IMR-90 (cell line): Measurements from ENCODE around the gene ERAS. TPM values are rescaled to one million over a fixed set of nuclear protein-coding genes. Genes with fewer than 3 reads are reported as not detected.

Experiments
- ATAC-seq: fragments of 200-7000 bp; cut with Tn5 transposase; 2 replicates; pipeline ENCODE4 v1.9.1; 2020; ENCODE audit warnings: low read depth, mild to moderate bottlenecking, moderate library complexity
- BruUV-seq: library from RNA; stranded (reverse); fragments of 400-500 nt; replicated peaks from 2 replicates; lab custom pipeline; 2021; lab: Mats Ljungman, UMichigan
- CTCF ChIA-PET: fragments of 300-600 bp; formaldehyde crosslinking; extraction: SDS; loops from one replicate; lab custom pipeline; 2021; ENCODE audit warnings: antibody characterized with exemption; lab: Yijun Ruan, JAX
- POLR2A ChIA-PET: fragments of 300-600 bp; sonication (Branson Sonifier 250); formaldehyde crosslinking; loops from one replicate; lab custom pipeline; 2022; ENCODE audit warnings: antibody characterized with exemption; ENCODE audit not compliant: unreplicated experiment; lab: Charles Lee
- DNase-seq: peaks from one replicate; pipeline ENCODE4 v3.0.0; 2013
- H2AFZ ChIP-seq: replicated peaks from 2 replicates; pipeline ENCODE3; 2013; ENCODE audit warnings: low read length, mild to moderate bottlenecking; ENCODE audit not compliant: poor library complexity
- H2AK5ac ChIP-seq: 2 replicates; pipeline ENCODE4 v1.6.1; 2013; ENCODE audit warnings: low read depth, low read length, inconsistent platforms
- H2AK9ac ChIP-seq: replicated peaks from 2 replicates; pipeline ENCODE3; 2013; ENCODE audit warnings: mild to moderate bottlenecking, low read depth, low read length, moderate library complexity; ENCODE audit not compliant: poor library complexity
- H2BK120ac ChIP-seq: 2 replicates; pipeline ENCODE4 v1.6.1; 2013; ENCODE audit warnings: low read depth, low read length, inconsistent platforms
- H2BK15ac ChIP-seq: 3 replicates; pipeline ENCODE4 v1.6.1; 2013; ENCODE audit warnings: low read depth, low read length, inconsistent platforms
- H2BK20ac ChIP-seq: 2 replicates; pipeline ENCODE4 v1.6.1; 2013; ENCODE audit warnings: low read depth, mild to moderate bottlenecking, inconsistent platforms, low read length, moderate library complexity
- H2BK5ac ChIP-seq: 2 replicates; pipeline ENCODE4 v1.6.1; 2013; ENCODE audit warnings: mild to moderate bottlenecking, low read depth, low read length, inconsistent platforms; ENCODE audit not compliant: poor library complexity, severe bottlenecking
- H3K14ac ChIP-seq: replicated peaks from 2 replicates; pipeline ENCODE4 v1.6.1; 2013; ENCODE audit warnings: low read depth, low read length, inconsistent platforms
- H3K18ac ChIP-seq: 2 replicates; pipeline ENCODE4 v1.6.1; 2013; ENCODE audit warnings: low read depth, low read length, control low read depth
- H3K23ac ChIP-seq: 2 replicates; pipeline ENCODE4 v1.6.1; 2013; ENCODE audit warnings: low read depth, low read length, inconsistent platforms
- H3K27ac ChIP-seq: 2 replicates; pipeline ENCODE4 v1.5.1; 2013; ENCODE audit warnings: mild to moderate bottlenecking, control low read depth, low read length; ENCODE audit not compliant: insufficient read depth
- H3K27me3 ChIP-seq: 2 replicates; pipeline ENCODE4 v1.6.1; 2013; ENCODE audit warnings: low read length; ENCODE audit not compliant: control insufficient read depth, insufficient read depth
- H3K36me3 ChIP-seq: 2 replicates; pipeline ENCODE4 v1.6.1; 2013; ENCODE audit warnings: low read length, mixed read lengths; ENCODE audit not compliant: control insufficient read depth, insufficient read depth
- H3K4ac ChIP-seq: 2 replicates; pipeline ENCODE4 v1.6.1; 2013; ENCODE audit warnings: low read depth, low read length, inconsistent platforms
- H3K4me1 ChIP-seq: 2 replicates; pipeline ENCODE4 v1.6.1; 2013; ENCODE audit warnings: low read length, mixed read lengths; ENCODE audit not compliant: control insufficient read depth, insufficient read depth
- H3K4me2 ChIP-seq: 2 replicates; pipeline ENCODE4 v1.6.1; 2013; ENCODE audit warnings: low read depth, mild to moderate bottlenecking, control low read depth, low read length, moderate library complexity
- H3K4me3 ChIP-seq: 2 replicates; pipeline ENCODE4 v1.5.1; 2013; ENCODE audit warnings: low read depth, mild to moderate bottlenecking, control low read depth, low read length, moderate library complexity; ENCODE audit not compliant: insufficient read depth
- H3K56ac ChIP-seq: 2 replicates; pipeline ENCODE4 v1.6.1; 2013; ENCODE audit warnings: low read length, inconsistent platforms; ENCODE audit not compliant: insufficient read depth; ENCODE audit errors: extremely low read depth
- H3K79me1 ChIP-seq, 2 experiments: 2 replicates each; pipeline ENCODE4 v1.6.1; 2013; ENCODE audit warnings: low read length in 2 of 2, inconsistent platforms in 1 of 2, low read depth in 1 of 2
- H3K9ac ChIP-seq: 2 replicates; pipeline ENCODE4 v1.6.1; 2013; ENCODE audit warnings: low read depth, low read length, control low read depth
- H3K9me1 ChIP-seq: 2 replicates; pipeline ENCODE4 v1.6.1; 2013; ENCODE audit warnings: low read length, inconsistent platforms; ENCODE audit not compliant: insufficient read depth
- H3K9me3 ChIP-seq: 2 replicates; pipeline ENCODE4 v1.6.1; 2013; ENCODE audit warnings: low read length; ENCODE audit not compliant: control insufficient read depth, insufficient read depth
- H4K20me1 ChIP-seq: 2 replicates; pipeline ENCODE4 v1.6.1; 2013; ENCODE audit warnings: low read length, inconsistent platforms; ENCODE audit not compliant: insufficient read depth
- H4K5ac ChIP-seq: 2 replicates; pipeline ENCODE4 v1.6.1; 2013; ENCODE audit warnings: mild to moderate bottlenecking, low read depth, low read length, control low read depth
- H4K8ac ChIP-seq, 2 experiments: 2 replicates each; pipeline ENCODE4 v1.6.1; 2013; ENCODE audit warnings: low read depth in 2 of 2, low read length in 2 of 2, control low read depth in 1 of 2, inconsistent platforms in 1 of 2
- H4K91ac ChIP-seq: 2 replicates; pipeline ENCODE4 v1.6.1; 2013; ENCODE audit warnings: low read depth, low read length, inconsistent platforms; ENCODE audit not compliant: insufficient read depth
- BHLHE40 ChIP-seq: fragments of 150-350 bp; IDR thresholded peaks from 2 replicates; pipeline ENCODE4 v1.6.1; 2016; ENCODE audit warnings: mild to moderate bottlenecking, low read depth, low read length
- CEBPB ChIP-seq: IDR thresholded peaks from 2 replicates; pipeline ENCODE4 v1.6.1; 2012; ENCODE audit warnings: low read depth, low read length, improper control_type of control experiment
- CHD1 ChIP-seq: IDR thresholded peaks from 2 replicates; pipeline ENCODE4 v1.6.1; 2012; ENCODE audit warnings: low read depth, low read length, improper control_type of control experiment
- CTCF ChIP-seq: conservative IDR thresholded peaks from 2 replicates; pipeline ENCODE4 v1.5.1; 2012; ENCODE audit warnings: mild to moderate bottlenecking, low read depth, low read length, improper control_type of control experiment
- FOS ChIP-seq: fragments of 150-350 bp; IDR thresholded peaks from 2 replicates; pipeline ENCODE4 v1.6.1; 2016; ENCODE audit warnings: low read depth, low read length
- MAFK ChIP-seq: IDR thresholded peaks from 2 replicates; pipeline ENCODE4 v1.6.1; 2012; ENCODE audit warnings: low read depth, low read length, improper control_type of control experiment
- MAZ ChIP-seq: IDR thresholded peaks from 2 replicates; pipeline ENCODE4 v1.6.1; 2012; ENCODE audit warnings: low read depth, mild to moderate bottlenecking, low read length, improper control_type of control experiment, moderate library complexity, borderline replicate concordance
- MXI1 ChIP-seq: IDR thresholded peaks from 2 replicates; pipeline ENCODE4 v1.6.1; 2012; ENCODE audit warnings: low read depth, mild to moderate bottlenecking, low read length, moderate library complexity, borderline replicate concordance
- NFE2L2 ChIP-seq: fragments of 150-350 bp; IDR thresholded peaks from 2 replicates; pipeline ENCODE4 v1.6.1; 2016; ENCODE audit warnings: low read depth, mild to moderate bottlenecking, low read length
- POLR2A ChIP-seq: IDR thresholded peaks from 2 replicates; pipeline ENCODE4 v1.6.1; 2012; ENCODE audit warnings: mild to moderate bottlenecking, low read depth, low read length
- RAD21 ChIP-seq: IDR thresholded peaks from 2 replicates; pipeline ENCODE4 v1.6.1; 2012; ENCODE audit warnings: low read length, improper control_type of control experiment
- RCOR1 ChIP-seq: IDR thresholded peaks from 2 replicates; pipeline ENCODE4 v1.6.1; 2012; ENCODE audit warnings: mild to moderate bottlenecking, low read length, improper control_type of control experiment; ENCODE audit not compliant: insufficient replicate concordance
- RFX5 ChIP-seq: IDR thresholded peaks from 2 replicates; pipeline ENCODE4 v1.8.0; 2012; ENCODE audit warnings: low read depth, mild to moderate bottlenecking, low read length, moderate library complexity
- SMC3 ChIP-seq: fragments of 150-350 bp; IDR thresholded peaks from 2 replicates; pipeline ENCODE4 v1.6.1; 2016; ENCODE audit warnings: low read depth, mild to moderate bottlenecking, antibody characterized with exemption, low read length, moderate library complexity
- USF2 ChIP-seq: fragments of 150-350 bp; IDR thresholded peaks from 2 replicates; pipeline ENCODE4 v1.6.1; 2017; ENCODE audit warnings: mild to moderate bottlenecking, antibody characterized with exemption, low read length, low read depth
- WGBS, 2 experiments: methylation state at CpG; one replicate each; pipeline versions ENCODE4 v1.1.5 to v1.1.7; 2013; ENCODE audit warnings: missing lambda C conversion rate in 2 of 2; ENCODE audit not compliant: insufficient read length in 1 of 2; ENCODE audit errors: extremely low coverage in 2 of 2; 5-methylcytosine and 5-hydroxymethylcytosine counted together
- dilution Hi-C: fragments of 300-500 bp; cut with HindIII; formaldehyde crosslinking; loops from one replicate; pipeline ENCODE4 v1.14.3; 2018; ENCODE audit warnings: low sequenced_read_pairs; ENCODE audit not compliant: unreplicated experiment
- in situ Hi-C: fragments of 300-500 bp; cut with MboI; formaldehyde crosslinking; loops from 3 replicates; pipeline ENCODE4 v1.14.3; 2019; ENCODE audit warnings: low sequenced_read_pairs, inconsistent platforms, mixed read lengths
- intact Hi-C: fragments of 100-400 bp; cut with micrococcal nuclease; formaldehyde crosslinking; loops from 2 replicates; pipeline ENCODE4 v1.10.0; 2022
- polyA plus RNA-seq, 3 experiments: library from polyadenylated mRNA; depleted of rRNA; stranded (reverse); fragments of >200 nt; gene quantifications; 2 replicates each; pipeline ENCODE4 v1.2.3, GENCODE V29; 2012; ENCODE audit warnings: low replicate concordance in 1 of 3
- total RNA-seq: library from RNA; depleted of rRNA; stranded (reverse); fragments of >200 nt; gene quantifications from 2 replicates; pipeline ENCODE4 v1.2.3, GENCODE V29; 2012
- TF ChIP-seq, protein P1 (sequence below): fragments of 150-350 bp; IDR thresholded peaks from 2 replicates; pipeline ENCODE4 v1.6.1; 2016; ENCODE audit warnings: low read depth, mild to moderate bottlenecking, low read length, moderate library complexity, borderline replicate concordance

Gene ERAS
- total and polyA plus RNA-seq, 2 of the 4 experiments (the other 2 are of a cell fraction), result not detected

GRCh38 chrX:48834383-48834709 lies 8.0 kb downstream of the ERAS start:
- intact Hi-C loops (no loop called here), dilution Hi-C loops (no loop called here), in situ Hi-C loops (no loop called here)
- no peak overlapping the region for H3K27ac ChIP-seq
- H2BK120ac ChIP-seq, result no peak overlapping the region
- H4K20me1 ChIP-seq, result no peaks in the 10 kb centered on the region
- H4K5ac ChIP-seq, result no peak overlapping the region
- no peak overlapping the region for H3K4me2 ChIP-seq
- H2AFZ ChIP-seq, result no peak overlapping the region
- H3K79me1 ChIP-seq, result no peaks in the 10 kb centered on the region
- no peak overlapping the region for H2AK5ac ChIP-seq
- no TSS peak for BruUV-seq
- no peak overlapping the region for H3K23ac ChIP-seq
- H3K9me1 ChIP-seq, result no peaks in the 10 kb centered on the region
- H4K91ac ChIP-seq, result no peak overlapping the region
- no peaks in the 10 kb centered on the region; the same call in 1 of the 2 replicates for H3K9me3 ChIP-seq
- H3K4me1 ChIP-seq, result no peaks in the 10 kb centered on the region
- no peak overlapping the region for H3K9ac ChIP-seq
- H3K27me3 ChIP-seq, result peaks cover 44% of the 10 kb centered on the region
- TF ChIP-seq MXI1 (no peak), CTCF (no peak), BHLHE40 (no peak), POLR2A (no peak), FOS (no peak), SMC3 (no peak), MAZ (no peak), RFX5 (no peak), CEBPB (no peak), RAD21 (no peak), USF2 (no peak), NFE2L2 (no peak), RCOR1 (no peak), CHD1 (no peak), MAFK (no peak)
- TF ChIP-seq, protein P1, sequence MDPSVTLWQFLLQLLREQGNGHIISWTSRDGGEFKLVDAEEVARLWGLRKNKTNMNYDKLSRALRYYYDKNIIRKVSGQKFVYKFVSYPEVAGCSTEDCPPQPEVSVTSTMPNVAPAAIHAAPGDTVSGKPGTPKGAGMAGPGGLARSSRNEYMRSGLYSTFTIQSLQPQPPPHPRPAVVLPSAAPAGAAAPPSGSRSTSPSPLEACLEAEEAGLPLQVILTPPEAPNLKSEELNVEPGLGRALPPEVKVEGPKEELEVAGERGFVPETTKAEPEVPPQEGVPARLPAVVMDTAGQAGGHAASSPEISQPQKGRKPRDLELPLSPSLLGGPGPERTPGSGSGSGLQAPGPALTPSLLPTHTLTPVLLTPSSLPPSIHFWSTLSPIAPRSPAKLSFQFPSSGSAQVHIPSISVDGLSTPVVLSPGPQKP, result no peak
- H2BK5ac ChIP-seq, result no peak overlapping the region
- H2BK15ac ChIP-seq, result no peak overlapping the region
- H3K14ac ChIP-seq, result no peak overlapping the region
- WGBS, 2 experiments, result 80% methylated on average over 1 of the region's 7 CpGs; no CpG with 5 or more reads in 1 of the 2 experiments
- ATAC-seq (no peak), DNase-seq (no peak)
- CTCF ChIA-PET, result no interaction called here
- H3K56ac ChIP-seq, result no peak overlapping the region
- H3K36me3 ChIP-seq, result no peaks in the 10 kb centered on the region
- POLR2A ChIA-PET, result no interaction called here
- H3K18ac ChIP-seq, result no peak overlapping the region
- H3K4me3 ChIP-seq, result no peak overlapping the region
- no peak overlapping the region for H4K8ac ChIP-seq
- H3K4ac ChIP-seq, result no peak overlapping the region
- H2BK20ac ChIP-seq, result no peak overlapping the region
- H2AK9ac ChIP-seq, result peak overlapping the region; percentile 31
